ENCODE data around the gene SSTR3. TPM values are rescaled to one million over a fixed set of nuclear protein-coding genes. Genes with fewer than 3 reads are reported as not detected.

The SSTR3 gene
- total and polyA plus RNA-seq, 7 donors = 0.36 to 1.7 TPM; not detected in 5

GRCh38 chr22:37176464-37177061 is 35.7 kb downstream of the SSTR3 start:
- Histone ChIP-seq H3K9me3 (no peaks in the 10 kb centered on the region), H3K36me3 (no peaks in the 10 kb centered on the region), H3K4me1 (peaks cover 0 to 32% (median 22%) of the 10 kb centered on the region in 4 donors), H3K27ac (peak overlapping the region in 2 of 4 donors; percentile 38 to 46), H3K4me3 (peak overlapping the region in 1 of 4 donors; percentile 15), H3K27me3 (no peaks in the 10 kb centered on the region)
- TF ChIP-seq POLR2AphosphoS5 (IDR thresholded peaks at IDR 0.05) (peak; percentile 37 to 89 (median 74)), EP300 (IDR thresholded peaks at IDR 0.05) (no peak), POLR2A (IDR thresholded peaks at IDR 0.05) (no peak), CTCF (IDR thresholded peaks at IDR 0.05) (peak in 1 of 4 experiments; percentile 8)
- intact Hi-C loops (cut with DNase I) = no loop called here
- peak; percentile 88 for DNase-seq
- 41 to 46% methylated on average over 23 of the region's 23 CpGs for WGBS, 2 donors

- Histone ChIP-seq H3K27me3 (no peaks in the 10 kb centered on the region), H3K27ac (peak overlapping the region in 1 of 4 donors; percentile 46), H3K4me3 (no peak overlapping the region), H3K36me3 (no peaks in the 10 kb centered on the region), H3K4me1 (peaks cover 0 to 32% (median 22%) of the 10 kb centered on the region in 4 donors), H3K9me3 (no peaks in the 10 kb centered on the region)
- WGBS, 2 donors = 57 to 82% methylated on average over 18 of the region's 18 CpGs
- intact Hi-C loops (cut with DNase I) = no loop called here
- DNase-seq = peak; percentile 62
- TF ChIP-seq EP300 (IDR thresholded peaks at IDR 0.05) (no peak), CTCF (IDR thresholded peaks at IDR 0.05) (no peak), POLR2A (IDR thresholded peaks at IDR 0.05) (no peak), POLR2AphosphoS5 (IDR thresholded peaks at IDR 0.05) (no peak)
Measured at GRCh38 chr22:37175414-37176281, 36.6 kb downstream of the SSTR3 start.

GRCh38 chr22:37174964-37175363 is 37.3 kb downstream of the SSTR3 start:
- intact Hi-C loops (cut with DNase I) = no loop called here
- 94 to 96% methylated on average over 9 of the region's 9 CpGs for WGBS, 2 donors
- no peak for DNase-seq
- TF ChIP-seq POLR2A (IDR thresholded peaks at IDR 0.05) (no peak), POLR2AphosphoS5 (IDR thresholded peaks at IDR 0.05) (no peak), CTCF (IDR thresholded peaks at IDR 0.05) (no peak), EP300 (IDR thresholded peaks at IDR 0.05) (no peak)
- Histone ChIP-seq H3K36me3 (no peaks in the 10 kb centered on the region), H3K4me3 (no peak overlapping the region), H3K27ac (no peak overlapping the region), H3K4me1 (peaks cover 0 to 32% (median 22%) of the 10 kb centered on the region in 4 donors), H3K27me3 (no peaks in the 10 kb centered on the region), H3K9me3 (no peaks in the 10 kb centered on the region)

DNA sequence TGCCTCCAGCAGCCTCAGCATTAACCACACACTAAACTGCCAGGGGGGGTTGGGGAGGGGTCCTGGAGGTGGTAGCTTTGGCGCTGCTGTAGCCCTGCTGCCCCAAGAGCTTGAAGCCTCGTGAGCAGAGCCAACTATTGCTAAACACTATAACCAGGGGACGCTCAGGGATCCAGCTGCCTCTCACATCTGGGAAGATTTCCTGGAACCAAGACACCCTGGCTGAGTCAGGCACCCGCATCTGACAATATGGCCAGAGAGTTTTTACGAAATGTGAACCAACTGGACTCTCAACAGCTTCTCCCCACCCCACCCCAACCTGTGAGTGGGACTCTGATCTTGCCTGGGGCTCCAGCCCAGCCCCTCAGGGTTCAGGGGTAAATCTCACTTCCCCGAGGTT is 38.6 kb downstream of the SSTR3 start:
- TF ChIP-seq POLR2A (IDR thresholded peaks at IDR 0.05) (no peak), POLR2AphosphoS5 (IDR thresholded peaks at IDR 0.05) (peak in 3 of 4 donors; percentile 20 to 62 (median 33))
- DNase-seq = peak; percentile 79
- H3K4me1 ChIP-seq = peaks cover 0 to 28% (median 21%) of the 10 kb centered on the region in 4 donors
- H3K36me3 ChIP-seq = no peaks in the 10 kb centered on the region
- intact Hi-C loops (cut with DNase I) = no loop called here
- no peaks in the 10 kb centered on the region for H3K27me3 ChIP-seq
- 81 to 83% methylated on average over 6 of the region's 6 CpGs for WGBS, 2 donors
- H3K27ac ChIP-seq = no peak overlapping the region
- H3K4me3 ChIP-seq = no peak overlapping the region
- H3K9me3 ChIP-seq = no peaks in the 10 kb centered on the region

Measured in sigmoid colon (tissue), 7 donors.